SKM-1 (cell line): ENCODE measurements around the gene ZNF667.
A peak's percentile ranks its signal among the peaks of the same experiment; 100 is the strongest.

Source experiments
- DNase-seq: peaks from one replicate; lab custom pipeline; 2025; ENCODE audit not compliant: unreplicated experiment; lab: John Stamatoyannopoulos, UW

The ZNF667 gene

DNA sequence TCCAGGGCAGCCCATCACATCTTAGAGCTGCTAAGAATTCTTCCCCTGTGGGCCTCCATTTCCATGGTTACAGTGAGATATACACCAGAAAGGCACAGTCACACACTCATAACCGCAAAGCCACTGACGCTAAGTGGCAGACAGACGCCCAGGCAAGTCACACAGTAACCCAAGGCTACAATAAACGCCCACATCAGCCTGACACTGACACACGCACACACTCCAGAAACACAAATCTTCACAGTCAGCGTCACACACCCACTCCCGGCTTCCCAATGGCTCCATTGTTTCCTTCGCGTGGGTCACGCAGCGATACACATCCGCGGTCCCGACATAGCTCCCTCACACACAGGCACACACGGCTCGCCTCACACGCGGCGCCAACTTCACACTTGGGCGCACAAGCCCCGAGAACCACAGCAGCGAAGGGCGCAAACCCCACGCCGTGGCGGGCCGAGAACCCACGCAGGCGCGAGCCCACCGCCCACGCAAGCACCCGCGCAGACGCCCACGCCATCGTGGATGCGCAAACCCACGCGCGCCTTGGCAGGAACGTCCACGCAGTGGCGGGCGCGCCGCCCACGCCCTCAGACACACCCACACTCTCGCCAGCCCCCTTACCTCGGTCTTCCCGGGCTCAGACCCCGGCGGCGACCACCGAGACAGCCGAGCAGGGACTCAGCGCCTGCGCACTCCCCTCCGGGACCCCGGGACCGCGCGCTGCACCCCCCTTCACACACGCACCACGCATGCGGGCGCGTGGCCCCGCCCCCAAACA is at the start of gene ZNF667:
TSS of gene ZNF667 (minus strand) at position 695 of the 778 bp plus-strand sequence. CDS start 14,975 bp downstream, outside the sequence.
- no peak for DNase-seq

GRCh38 chr19:56525214-56525860 is 48.2 kb upstream of the ZNF667 start:
- DNase-seq = no peak

- no peak for DNase-seq
These were observed 31.2 kb upstream of the ZNF667 start for GRCh38 chr19:56508290-56508778.

DNA sequence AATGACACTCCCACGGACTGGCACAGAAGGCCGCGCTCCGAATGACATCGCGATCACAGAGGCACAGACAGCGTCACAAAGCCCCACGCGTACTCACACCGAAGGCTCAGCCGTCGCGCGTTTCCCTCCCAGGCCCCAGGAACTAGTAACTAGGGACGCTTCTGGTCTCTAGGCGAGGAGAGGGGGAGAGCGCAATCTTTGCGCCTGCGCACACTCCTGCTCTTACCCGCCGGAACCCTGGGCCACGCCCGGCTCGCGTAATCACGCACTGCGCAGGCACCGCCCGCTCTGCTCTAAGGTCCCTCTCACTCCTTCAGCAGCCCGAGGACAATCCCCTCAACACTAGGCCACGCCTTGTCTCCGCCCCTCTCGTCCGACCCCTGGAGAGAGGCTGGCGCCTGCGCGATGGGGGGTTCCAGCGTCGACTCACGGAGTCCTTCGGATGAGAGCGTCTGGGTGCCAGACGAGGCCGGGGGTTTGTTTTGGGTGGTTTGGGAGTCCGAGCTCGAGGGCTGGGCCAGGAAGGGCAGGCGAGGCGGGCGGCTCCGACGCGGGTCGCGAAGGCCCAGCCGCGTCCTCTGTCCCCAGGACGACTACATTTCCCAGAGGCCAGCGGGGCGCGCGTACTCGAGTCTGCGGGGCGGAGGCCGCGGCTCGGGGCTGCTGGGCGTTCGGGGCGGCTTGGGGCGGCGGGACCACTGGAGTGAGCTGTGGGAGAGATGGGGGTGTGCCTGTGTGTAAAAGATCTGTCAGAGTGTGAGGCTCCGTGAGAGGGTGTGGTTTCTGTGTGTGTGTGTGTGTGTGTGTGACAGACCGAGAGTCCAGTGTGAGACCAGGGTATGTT is 30.5 kb upstream of the ZNF667 start, which contains the start of gene ZNF471:
TSS of gene ZNF471 (plus strand) at position 410 of the 844 bp plus-strand sequence. CDS start 3,717 bp downstream, outside the sequence.
- DNase-seq = peak; percentile 77

DNA sequence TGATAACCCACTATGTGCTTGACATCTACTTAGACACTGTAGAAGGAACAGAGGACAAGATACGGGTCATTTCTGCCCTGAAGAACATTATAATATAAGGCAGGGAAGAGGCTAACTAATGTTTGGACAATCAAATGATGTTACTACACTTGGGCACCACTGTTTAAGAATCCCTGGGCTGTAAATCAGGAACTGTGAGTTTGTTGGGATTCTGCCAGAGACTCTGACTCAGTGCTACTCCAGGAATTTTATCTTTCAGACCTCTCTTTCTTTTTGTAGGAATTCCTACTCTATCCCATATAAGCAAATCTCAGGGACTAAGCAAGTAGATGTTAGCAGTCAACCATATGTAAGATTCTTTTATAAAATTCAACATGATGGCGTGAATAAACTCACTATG is 27.4 kb upstream of the ZNF667 start:
- no peak for DNase-seq

GRCh38 chr19:56491399-56491798 is 14.3 kb upstream of the ZNF667 start:
- no peak for DNase-seq

DNA sequence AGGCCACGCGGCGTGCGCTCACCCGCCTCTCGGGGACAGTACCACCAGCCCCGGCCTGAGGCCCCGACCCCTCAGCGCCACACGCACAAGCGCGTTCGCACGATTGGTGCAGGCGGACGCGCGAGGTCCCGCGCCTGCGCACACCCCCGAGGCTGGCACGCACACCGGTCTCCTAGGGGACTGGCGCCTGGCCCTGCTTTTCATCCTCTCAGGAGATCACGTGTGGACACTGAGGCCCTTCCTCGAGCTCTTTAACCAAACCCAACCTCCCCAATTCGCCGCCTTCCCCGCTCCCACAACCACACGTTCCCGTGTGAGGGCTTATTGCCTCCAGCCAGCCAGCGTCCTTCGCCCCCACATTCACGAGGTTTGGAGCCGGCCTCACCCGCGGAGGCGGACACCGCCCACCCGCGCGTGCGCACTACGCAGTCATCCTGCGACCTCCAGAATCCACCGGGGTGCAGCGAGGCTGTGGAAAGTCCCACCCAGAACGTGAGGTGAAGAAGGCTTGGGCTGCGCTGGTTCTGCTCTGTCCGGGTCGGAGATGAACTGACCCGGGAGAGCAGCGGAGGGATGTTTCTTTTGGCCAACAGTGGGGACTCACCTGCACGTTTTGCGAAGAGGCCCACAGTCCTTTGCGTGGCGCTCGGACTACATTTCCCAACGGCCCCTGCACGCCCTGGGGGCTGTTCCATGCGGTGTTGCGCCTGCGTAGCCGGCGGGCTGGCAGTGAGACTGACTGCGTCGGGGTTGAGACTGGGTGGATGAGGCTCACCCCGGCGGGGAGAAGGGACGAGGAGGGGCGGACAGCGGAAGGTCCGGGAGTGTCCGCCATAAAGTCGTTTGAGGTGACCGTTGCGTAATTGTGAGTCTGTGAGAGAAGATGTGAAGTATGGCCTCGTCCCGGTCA is 539 bp upstream of the ZNF667 start:
- DNase-seq = no peak

GRCh38 chr19:56476093-56476492 is 1.1 kb downstream of the ZNF667 start:
- DNase-seq = no peak

GRCh38 chr19:56474308-56474707 is 2.8 kb downstream of the ZNF667 start:
- DNase-seq = no peak

DNA sequence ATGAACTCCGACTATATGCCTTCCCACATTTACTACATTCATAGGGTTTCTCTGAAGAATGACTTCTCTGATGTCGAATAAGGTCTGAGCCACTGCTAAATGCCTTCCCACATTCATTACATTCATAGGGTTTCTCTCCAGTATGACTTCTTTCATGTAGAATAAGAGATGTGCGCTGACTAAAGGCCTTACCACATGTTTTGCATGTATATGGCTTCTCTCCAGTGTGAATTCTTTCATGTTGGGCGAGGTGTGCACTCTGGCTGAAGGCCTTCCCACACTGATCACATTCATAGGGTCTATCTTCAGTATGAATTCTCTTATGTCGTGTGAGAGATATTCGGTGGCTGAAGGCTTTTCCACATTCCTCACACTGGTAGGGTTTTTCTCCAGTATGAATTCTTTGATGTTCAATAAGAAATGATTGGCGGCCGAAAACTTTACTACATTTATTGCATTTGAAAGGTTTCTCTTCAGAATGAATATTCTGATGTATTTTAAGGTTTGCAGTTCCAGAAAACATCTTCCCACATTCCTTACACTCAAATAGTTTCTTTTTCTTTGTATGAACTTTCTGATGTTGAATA is 35.8 kb downstream of the ZNF667 start:
- DNase-seq = no peak

- DNase-seq = no peak
These were observed 53.2 kb downstream of the ZNF667 start for GRCh38 chr19:56423985-56424353.

GRCh38 chr19:56423276-56423984 is 53.7 kb downstream of the ZNF667 start:
- no peak for DNase-seq

GRCh38 chr19:56405062-56405461 is 72.1 kb downstream of the ZNF667 start:
- DNase-seq = no peak

DNA sequence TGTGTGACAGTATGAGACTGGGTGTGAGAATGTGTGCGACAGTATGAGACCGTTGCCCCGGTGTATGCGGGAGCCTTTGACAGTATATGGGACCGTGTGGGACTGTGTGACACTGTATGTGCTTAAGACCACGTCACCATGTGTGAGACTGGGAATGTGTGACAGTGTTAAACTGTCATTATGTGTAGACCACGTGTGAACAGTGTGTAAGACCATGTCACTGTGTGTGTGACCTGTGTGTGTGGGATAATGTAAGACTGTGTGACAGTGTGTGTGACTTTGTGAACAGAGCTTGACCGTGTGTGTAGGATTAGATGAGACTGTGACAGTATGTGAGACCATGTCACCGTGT is 72.5 kb downstream of the ZNF667 start:
- no peak for DNase-seq

DNA sequence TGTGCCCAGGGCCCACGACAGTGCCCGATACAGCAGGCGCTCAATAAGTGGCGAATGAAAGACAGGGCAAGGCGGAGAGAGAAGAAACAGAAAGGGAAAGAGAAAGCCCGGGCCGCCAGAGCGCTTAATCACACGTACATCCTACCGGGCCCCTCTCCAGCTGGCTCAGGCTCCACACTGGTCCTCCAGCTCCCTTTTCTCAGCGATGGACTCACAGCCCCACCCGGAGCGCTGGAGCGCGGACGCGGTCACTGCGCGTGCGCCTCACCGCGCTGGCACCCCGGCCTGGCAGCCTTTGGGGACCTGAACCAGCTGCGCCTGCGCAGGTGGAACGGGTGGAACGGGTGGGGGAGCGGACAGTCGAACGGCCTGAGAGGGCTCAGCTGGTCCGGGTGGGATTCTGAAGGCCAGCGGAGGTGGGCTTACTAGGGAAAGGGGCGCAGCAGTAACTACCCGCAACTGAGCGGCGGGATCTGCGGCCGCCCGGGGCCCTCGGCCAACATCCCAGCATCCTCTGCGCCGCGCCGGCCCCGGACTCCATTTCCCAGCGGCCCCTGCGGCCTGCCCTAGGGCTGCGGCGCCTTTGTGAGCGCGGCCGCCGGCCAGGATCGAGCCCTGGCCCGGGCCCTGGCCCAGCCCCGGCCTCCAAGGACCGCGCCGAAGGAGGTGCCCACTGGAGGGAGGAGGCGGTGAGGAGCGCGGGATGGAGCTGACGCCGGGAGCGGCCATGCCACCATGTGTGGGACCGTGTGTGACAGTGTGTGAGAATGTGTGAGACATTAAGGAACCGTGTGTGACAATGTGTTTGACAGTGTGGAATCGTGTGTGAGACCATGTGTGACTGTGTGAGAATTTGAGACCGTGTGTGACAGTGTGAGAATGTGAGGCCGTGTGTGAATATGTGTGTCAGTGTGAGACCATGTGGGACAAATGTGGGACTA is 73.1 kb downstream of the ZNF667 start, which contains the start of gene ZNF583:
TSS of gene ZNF583 (plus strand) at position 569 of the 941 bp plus-strand sequence. CDS start 2,783 bp downstream, outside the sequence.
- DNase-seq = peak; percentile 30

DNA sequence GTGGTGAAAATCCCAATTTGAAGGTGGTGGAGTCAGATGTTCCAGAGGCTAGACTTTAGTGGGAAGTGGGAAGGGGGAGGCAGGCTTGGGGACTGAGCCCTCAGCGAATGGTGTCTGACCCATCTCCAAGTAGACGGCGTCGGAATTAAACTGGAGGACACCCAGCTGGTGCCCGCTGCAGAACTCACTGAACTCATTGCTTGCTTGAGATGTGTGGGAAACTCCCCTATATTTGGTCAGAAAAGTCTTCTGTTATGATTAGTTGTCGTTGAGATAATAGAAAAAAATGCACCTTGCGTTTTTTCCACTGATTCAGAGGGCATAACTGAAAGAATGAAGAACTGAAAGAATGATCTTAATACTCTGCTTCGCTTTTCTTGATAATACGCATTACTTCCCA is 73.9 kb downstream of the ZNF667 start:
- no peak for DNase-seq

DNA sequence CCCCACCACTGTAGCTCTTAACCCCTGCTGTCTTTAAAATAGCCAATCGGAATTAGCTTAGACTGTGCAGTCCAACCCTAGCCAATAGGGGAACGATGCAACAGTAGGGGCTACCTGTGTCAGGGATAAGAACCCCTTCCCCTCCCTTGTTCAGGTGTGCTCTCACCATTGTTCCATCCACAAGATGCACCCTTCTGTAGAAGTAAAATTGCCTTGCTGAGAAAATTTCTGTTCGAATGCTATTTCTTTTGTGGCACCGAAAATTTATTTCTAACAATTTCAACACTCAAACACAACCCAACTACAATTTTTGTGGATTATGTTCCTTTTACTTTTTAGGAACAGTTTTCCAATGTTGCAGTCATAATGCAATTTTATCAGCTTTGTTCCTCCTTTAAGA is 76.7 kb downstream of the ZNF667 start:
- no peak for DNase-seq

- no peak for DNase-seq
These were observed 78.3 kb downstream of the ZNF667 start for GRCh38 chr19:56398809-56399208.
